Measurements from ENCODE around the gene TNFRSF18. TPM values are rescaled to one million over a fixed set of nuclear protein-coding genes. Genes with fewer than 3 reads are reported as not detected.

The TNFRSF18 gene, protein sequence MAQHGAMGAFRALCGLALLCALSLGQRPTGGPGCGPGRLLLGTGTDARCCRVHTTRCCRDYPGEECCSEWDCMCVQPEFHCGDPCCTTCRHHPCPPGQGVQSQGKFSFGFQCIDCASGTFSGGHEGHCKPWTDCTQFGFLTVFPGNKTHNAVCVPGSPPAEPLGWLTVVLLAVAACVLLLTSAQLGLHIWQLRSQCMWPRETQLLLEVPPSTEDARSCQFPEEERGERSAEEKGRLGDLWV
- 1 to 10 TPM; 7.6 to 9.3 TPM for total RNA-seq

GRCh38 chr1:1206376-1206965 lies at the start of gene TNFRSF18:
Gene TNFRSF18, minus strand, starts transcription at chr1:1206592. Its CDS starts 21 bp downstream, at chr1:1206571.

DNA sequence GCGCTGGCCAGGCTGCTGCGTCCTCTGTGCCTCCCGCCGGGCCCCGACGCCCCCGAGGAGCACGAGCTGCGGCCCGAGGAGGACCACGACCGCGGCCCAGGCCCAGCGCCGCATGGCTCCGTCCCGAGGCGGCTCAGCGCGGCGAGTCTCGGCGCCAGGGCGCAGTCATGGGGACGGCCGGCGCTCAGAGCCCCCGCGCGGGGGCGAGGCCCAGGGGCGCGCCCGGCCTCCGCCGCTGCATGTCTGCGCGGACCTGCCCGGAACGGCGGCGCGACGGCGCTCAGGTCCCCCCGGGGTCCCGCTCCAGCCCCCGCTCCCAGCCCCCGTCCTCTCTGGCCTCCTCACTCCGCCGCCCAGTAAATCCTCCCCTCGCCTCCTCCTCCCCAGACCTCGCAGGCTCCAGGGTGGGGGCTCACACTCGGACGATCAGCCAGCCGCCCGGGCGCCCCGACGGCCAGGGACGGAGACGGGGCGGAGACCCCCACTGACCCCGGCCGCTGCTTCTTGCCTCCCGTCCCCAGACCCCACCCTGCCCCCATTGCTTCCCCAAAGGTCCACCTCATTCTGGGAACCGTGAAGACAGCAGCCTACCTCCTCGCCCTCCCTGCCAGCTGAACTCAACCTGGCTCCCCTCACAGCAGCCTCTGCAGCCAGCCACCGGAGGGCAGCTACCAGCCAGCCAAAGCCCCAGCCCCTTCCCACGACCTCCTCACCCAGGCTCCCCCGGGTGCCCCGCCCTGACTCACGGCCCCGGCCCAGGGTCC lies 40.4 kb upstream of the TNFRSF18 start, which contains the start of gene C1QTNF12:
TSS of gene C1QTNF12 (minus strand) at position 146 of the 764 bp plus-strand sequence. CDS start at position 114, 32 bp downstream.

GRCh38 chr1:1232208-1232795 lies 25.9 kb upstream of the TNFRSF18 start, which contains the start of gene B3GALT6:
Gene B3GALT6, plus strand, starts transcription at chr1:1232237. Its CDS starts 42 bp downstream, at chr1:1232279.

GRCh38 chr1:1231400-1232207 lies 25.2 kb upstream of the TNFRSF18 start, which contains the start of gene SDF4:
Gene SDF4, minus strand, starts transcription at chr1:1232001. Its CDS starts 3,229 bp downstream, at chr1:1228772.

GRCh38 chr1:1213345-1214265 lies 7.2 kb upstream of the TNFRSF18 start, which contains the start of gene TNFRSF4:
Gene TNFRSF4, minus strand, starts transcription at chr1:1214153. Its CDS starts 26 bp downstream, at chr1:1214127.

DNA sequence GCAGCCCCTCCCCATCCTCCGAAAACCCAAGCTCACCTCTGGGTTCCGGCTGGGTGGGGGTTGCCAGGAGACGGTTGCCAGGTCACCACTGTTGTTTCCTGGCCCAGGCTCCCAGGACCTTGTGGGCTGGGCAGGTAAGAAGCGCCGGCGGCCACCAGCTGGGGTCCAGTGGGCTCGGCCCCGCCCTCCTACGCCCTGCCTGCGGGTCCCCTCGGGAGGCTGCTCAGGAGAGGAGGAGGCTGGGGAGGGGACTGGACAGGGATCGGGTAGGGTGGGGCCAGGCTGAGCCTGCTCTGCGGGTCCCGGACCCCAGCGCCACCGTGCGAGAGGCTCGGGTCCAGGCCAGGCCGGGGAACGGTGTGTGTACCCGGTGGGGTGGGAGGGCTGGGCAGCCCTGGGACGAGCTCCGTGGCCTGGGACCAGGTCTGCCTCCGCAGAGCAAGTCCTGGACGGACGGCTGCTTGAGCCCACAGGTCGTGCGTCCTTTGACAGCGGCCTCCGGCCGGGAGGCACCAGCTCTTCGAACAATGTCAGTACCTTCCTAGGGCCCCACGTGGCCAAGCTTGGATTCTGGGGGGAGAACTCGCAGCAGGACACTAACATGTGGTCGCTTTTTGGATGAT lies 32.5 kb downstream of the TNFRSF18 start, which contains the start of gene TTLL10:
TSS of gene TTLL10 (plus strand) at position 88 of the 623 bp plus-strand sequence. CDS start 5,336 bp downstream, outside the sequence.

Small RNAs within 50 kb of the gene (microRNA-seq; reads per million reads assigned to microRNA genes)
- gene MIR200A (ENCODE audit: borderline microRNAs expressed, borderline replicate concordance) (1.7 reads per million), gene MIR200B (ENCODE audit: borderline microRNAs expressed, borderline replicate concordance) (7.5 reads per million, percentile 36 among the genes with 10 or more reads in this experiment), gene MIR429 (ENCODE audit: borderline microRNAs expressed, borderline replicate concordance) (not detected)

Other genes starting within 250 kb of the TNFRSF18 start
- gene NOC2L, start 247.3 kb downstream of the TNFRSF18 start, total RNA-seq, result 10 to 100 TPM; 58.3 to 61.7 TPM
- 10 to 100 TPM; 27.3 to 32.2 TPM for gene KLHL17, start 246.0 kb downstream of the TNFRSF18 start, total RNA-seq
- gene PLEKHN1, start 240.1 kb downstream of the TNFRSF18 start, total RNA-seq, result 1 to 10 TPM; 3.8 to 4.3 TPM
- not detected for gene PERM1, start 224.5 kb downstream of the TNFRSF18 start, total RNA-seq
- not detected for gene HES4, start 206.5 kb downstream of the TNFRSF18 start, total RNA-seq
- gene ISG15, start 193.1 kb downstream of the TNFRSF18 start, total RNA-seq, result 10 to 100 TPM; 87.5 to 92.8 TPM
- 1 to 10 TPM; 7.2 to 9.5 TPM for gene AGRN, start 186.5 kb downstream of the TNFRSF18 start, total RNA-seq
- not detected for gene RNF223, start 132.3 kb downstream of the TNFRSF18 start, total RNA-seq
- gene C1orf159, start 90.5 kb downstream of the TNFRSF18 start, total RNA-seq, result 10 to 100 TPM; 22.9 to 23.2 TPM
- gene TTLL10, start 32.7 kb downstream of the TNFRSF18 start, total RNA-seq, result under 1 TPM in 1 of 2 experiments, not detected in 1; 0.15 TPM
- 10 to 100 TPM; 11.0 to 11.7 TPM for gene TNFRSF4, start 7.6 kb upstream of the TNFRSF18 start, total RNA-seq
- gene SDF4, start 25.4 kb upstream of the TNFRSF18 start, total RNA-seq, result 10 to 100 TPM; 97.8 to 99.3 TPM
- 10 to 100 TPM; 17.3 to 18.5 TPM for gene B3GALT6, start 25.6 kb upstream of the TNFRSF18 start, total RNA-seq
- gene C1QTNF12, start 40.1 kb upstream of the TNFRSF18 start, total RNA-seq, result 1 to 10 TPM; 2.5 to 3.2 TPM
- 10 to 100 TPM; 60.2 to 62.5 TPM for gene UBE2J2, start 67.3 kb upstream of the TNFRSF18 start, total RNA-seq
- gene SCNN1D, start 73.8 kb upstream of the TNFRSF18 start, total RNA-seq, result 1 to 10 TPM; 4.1 to 6.2 TPM
- 10 to 100 TPM; 74.4 to 79.3 TPM for gene ACAP3, start 101.3 kb upstream of the TNFRSF18 start, total RNA-seq
- gene PUSL1, start 102.0 kb upstream of the TNFRSF18 start, total RNA-seq, result 10 to 100 TPM; 18.5 to 19.6 TPM
- 100 to 1,000 TPM; 112 to 114 TPM for gene INTS11, start 118.1 kb upstream of the TNFRSF18 start, total RNA-seq
- 10 to 100 TPM; 21.3 to 21.6 TPM for gene CPTP, start 118.2 kb upstream of the TNFRSF18 start, total RNA-seq
- 1 to 10 TPM in 1 of 2 experiments, under 1 TPM in 1; 0.73 to 1.1 TPM for gene TAS1R3, start 124.7 kb upstream of the TNFRSF18 start, total RNA-seq
- 10 to 100 TPM; 34.7 to 40.9 TPM for gene DVL1, start 142.8 kb upstream of the TNFRSF18 start, total RNA-seq
- under 1 TPM in 1 of 2 experiments, not detected in 1; 0.12 TPM for gene MXRA8, start 152.0 kb upstream of the TNFRSF18 start, total RNA-seq
- 10 to 100 TPM; 88.0 to 90.4 TPM for gene AURKAIP1, start 168.6 kb upstream of the TNFRSF18 start, total RNA-seq
- 100 to 1,000 TPM; 120 to 122 TPM for gene CCNL2, start 192.7 kb upstream of the TNFRSF18 start, total RNA-seq
- 10 to 100 TPM; 82.8 to 98.8 TPM for gene MRPL20, start 200.7 kb upstream of the TNFRSF18 start, total RNA-seq
- gene ANKRD65, start 214.7 kb upstream of the TNFRSF18 start, total RNA-seq, result not detected
- under 1 TPM; 0.17 to 0.33 TPM for gene VWA1, start 229.1 kb upstream of the TNFRSF18 start, total RNA-seq
- gene ATAD3C, start 243.1 kb upstream of the TNFRSF18 start, total RNA-seq, result 1 to 10 TPM; 1.4 to 2.3 TPM